ENCODE measurements around the gene COG8.
"Not testable (repeated sequence)": the region's sequence is repeated elsewhere in the genome, so short reads cannot be mapped to it uniquely, and the experiment has no call there.

Gene COG8

GRCh38 chr16:69302301-69302700 lies 37.1 kb downstream of the COG8 start:
- no peak overlapping the region for H3K4me3 ChIP-seq (ENCODE audit: low read depth, low read length)
- DNase-seq (ENCODE audit: low read depth) = no peak

GRCh38 chr16:69301861-69302260 lies 37.5 kb downstream of the COG8 start:
- no peak overlapping the region for H3K4me3 ChIP-seq (ENCODE audit: low read depth, low read length)
- DNase-seq (ENCODE audit: low read depth) = no peak

GRCh38 chr16:69301187-69301586 lies 38.2 kb downstream of the COG8 start:
- no peak overlapping the region for H3K4me3 ChIP-seq (ENCODE audit: low read depth, low read length)
- DNase-seq (ENCODE audit: low read depth) = no peak

DNA sequence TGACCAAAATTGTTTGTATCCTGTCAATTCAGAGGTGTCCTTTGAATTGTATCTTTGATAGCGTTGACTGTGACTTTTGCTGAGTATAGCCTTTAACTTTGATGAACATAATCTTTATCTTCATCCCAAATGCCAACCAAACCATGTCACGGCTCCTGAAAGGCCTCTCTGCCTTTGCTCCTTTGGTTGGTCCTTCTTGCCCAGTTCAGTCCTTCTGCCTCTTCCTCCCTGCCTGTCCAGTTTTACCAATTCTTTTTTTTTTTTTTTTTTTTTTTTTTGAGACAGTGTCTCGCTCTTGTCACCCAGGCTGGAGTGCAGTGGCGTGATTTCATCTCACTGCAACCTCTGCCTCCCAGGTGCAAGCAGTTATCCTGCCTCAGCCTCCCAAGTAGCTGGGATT lies 41.1 kb downstream of the COG8 start:
- no peak for DNase-seq (ENCODE audit: low read depth)
- no peak overlapping the region for H3K4me3 ChIP-seq (ENCODE audit: low read depth, low read length)

DNA sequence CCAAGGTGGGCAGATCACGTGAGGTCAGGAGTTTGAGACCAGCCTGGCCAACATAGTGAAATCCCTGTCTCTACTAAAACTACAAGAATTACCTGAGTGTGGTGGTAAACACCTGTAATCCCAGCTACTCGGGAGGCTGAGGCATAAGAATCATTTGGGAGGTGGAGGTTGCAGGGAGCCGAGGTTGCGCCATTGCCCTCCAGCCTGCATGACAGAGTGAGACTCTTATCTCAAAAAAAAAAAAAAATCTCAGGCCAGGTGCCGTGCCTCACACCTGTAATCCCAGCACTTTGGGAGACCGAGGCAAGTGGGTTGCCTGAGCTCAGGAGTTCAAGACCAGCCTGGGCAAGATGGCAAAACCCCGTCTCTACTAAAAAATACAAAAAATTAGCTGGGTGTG lies 42.6 kb downstream of the COG8 start:
- not testable (repeated sequence) for H3K4me3 ChIP-seq (ENCODE audit: low read depth, low read length); DNase-seq (ENCODE audit: low read depth)

DNA sequence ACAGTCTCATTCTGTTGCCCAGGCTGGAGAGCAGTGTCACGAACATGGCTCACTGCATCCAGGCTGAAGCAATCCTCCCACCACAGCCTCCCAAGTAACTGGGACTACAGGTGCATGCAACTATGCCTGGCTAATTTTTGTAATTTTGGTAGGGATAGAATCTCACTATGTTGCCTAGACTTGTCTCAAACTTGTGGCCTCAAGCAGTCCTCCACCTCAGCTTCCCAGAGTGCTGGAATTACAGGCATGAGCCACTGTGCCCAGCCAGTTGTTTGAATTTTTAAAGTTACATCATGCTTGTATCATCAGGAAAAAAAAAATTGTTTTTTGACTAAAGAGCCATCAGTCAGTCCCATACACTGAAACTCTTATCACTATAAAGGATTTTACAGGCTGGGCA lies 45.3 kb downstream of the COG8 start:
- H3K4me3 ChIP-seq (ENCODE audit: low read depth, low read length) = no peak overlapping the region
- no peak for DNase-seq (ENCODE audit: low read depth)

DNA sequence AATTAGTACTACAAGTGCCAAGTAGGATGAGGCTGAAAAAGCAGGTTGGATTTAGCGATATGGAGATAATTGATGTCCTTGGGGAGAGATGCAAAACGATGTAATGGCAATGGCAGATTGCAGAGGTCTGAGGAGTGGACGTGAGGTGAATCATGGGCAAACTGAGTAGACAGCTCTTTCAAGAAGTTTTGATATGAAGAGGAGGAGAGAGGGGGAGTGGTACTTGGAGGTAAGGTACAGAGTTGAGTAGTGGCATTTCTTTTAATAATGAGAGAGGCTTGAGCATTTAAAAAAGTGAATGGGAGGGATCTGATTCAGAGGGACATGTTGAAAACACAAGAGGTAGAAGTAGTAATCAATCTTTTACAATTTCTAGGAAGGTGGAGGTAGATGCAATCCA lies 46.0 kb downstream of the COG8 start:
- no peak overlapping the region for H3K4me3 ChIP-seq (ENCODE audit: low read depth, low read length)
- no peak for DNase-seq (ENCODE audit: low read depth)

- DNase-seq (ENCODE audit: low read depth); H3K4me3 ChIP-seq (ENCODE audit: low read depth, low read length): not testable (repeated sequence)
These were observed 47.7 kb downstream of the COG8 start for GRCh38 chr16:69291657-69292056.

DNA sequence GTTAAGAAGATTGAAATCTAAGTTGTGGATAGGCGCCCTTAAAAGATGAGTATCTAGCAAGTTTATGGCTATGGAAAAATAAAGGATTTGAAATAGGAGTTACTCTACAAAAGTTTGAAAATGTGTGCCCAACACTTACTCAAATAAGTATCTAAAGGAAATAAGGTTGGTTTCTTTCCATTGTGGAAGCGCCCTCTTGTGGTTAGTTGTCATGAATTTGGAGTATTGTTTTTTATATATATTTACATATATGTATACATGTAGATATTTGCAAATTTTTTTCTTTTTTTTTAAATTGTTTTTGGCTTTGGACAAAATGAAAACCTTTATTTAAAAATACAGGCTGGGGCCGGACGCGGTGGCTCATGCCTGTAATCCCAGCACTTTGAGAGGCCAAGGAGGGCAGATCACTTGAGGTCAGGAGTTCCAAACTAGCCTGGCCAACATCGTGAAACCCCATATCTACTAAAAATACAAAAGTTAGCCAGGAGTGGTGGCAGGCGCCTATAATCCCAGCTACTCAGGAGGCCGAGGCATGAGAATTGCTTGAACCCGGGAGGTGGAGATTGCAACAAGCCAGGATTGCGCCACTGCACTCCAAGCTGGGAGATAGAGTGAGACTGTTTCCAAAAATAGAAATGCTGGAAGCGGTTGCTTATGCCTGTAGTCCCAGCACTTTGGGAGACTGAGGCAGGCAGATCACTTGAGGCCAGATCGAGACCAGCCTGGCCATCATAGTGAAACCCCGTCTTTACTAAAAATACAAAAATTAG lies 52.2 kb downstream of the COG8 start:
- DNase-seq (ENCODE audit: low read depth) = no peak

GRCh38 chr16:69285240-69285639 lies 54.1 kb downstream of the COG8 start:
- H3K4me3 ChIP-seq (ENCODE audit: low read depth, low read length) = no peak overlapping the region
- no peak for DNase-seq (ENCODE audit: low read depth)

More for the DNA sequence above, 52.2 kb downstream of the COG8 start:
- no peak overlapping the region for H3K4me3 ChIP-seq (ENCODE audit: low read depth, low read length)

- no peak overlapping the region for H3K4me3 ChIP-seq (ENCODE audit: low read depth, low read length)
- no peak for DNase-seq (ENCODE audit: low read depth)
These were observed 55.5 kb downstream of the COG8 start for GRCh38 chr16:69283851-69284250.

- DNase-seq (ENCODE audit: low read depth) = no peak
- H3K4me3 ChIP-seq (ENCODE audit: low read depth, low read length) = no peak overlapping the region
These were observed 62.0 kb downstream of the COG8 start for GRCh38 chr16:69277413-69277812.
